Left lung (tissue), 10 donors: ENCODE measurements around the gene COX4I2. TPM values are rescaled to one million over a fixed set of nuclear protein-coding genes. Genes with fewer than 3 reads are reported as not detected.
A peak's percentile ranks its signal among the peaks of the same experiment; 100 is the strongest.

Experiments used
- ATAC-seq: fragments of 200-7000 bp; cut with Tn5 transposase; one replicate; pipeline ENCODE4 v1.9.1; 2020; ENCODE audit warnings: moderate library complexity
- DNase-seq, 4 donors: peaks; one replicate each; pipeline ENCODE4 v3.0.0-alpha.2; 2013 to 2020
- H3K27ac ChIP-seq, 2 donors: fragments of 200-600 bp; sonication (generic) in 1 of 2; one replicate each; pipeline versions ENCODE4 v1.5.0 to v1.8.0; 2020 to 2021
- H3K27me3 ChIP-seq, 2 donors: fragments of 200-600 bp; sonication (generic) in 1 of 2; one replicate each; pipeline versions ENCODE4 v1.5.0 to v1.8.0; 2020 to 2021
- H3K36me3 ChIP-seq, 2 donors: fragments of 200-600 bp; sonication (generic) in 1 of 2; one replicate each; pipeline versions ENCODE4 v1.5.0 to v1.8.0; 2020 to 2021
- H3K4me1 ChIP-seq, 2 donors: fragments of 200-600 bp; one replicate each; pipeline ENCODE4 v1.8.0; 2021
- H3K4me3 ChIP-seq, 2 donors: fragments of 200-600 bp; sonication (generic) in 1 of 2; one replicate each; pipeline versions ENCODE4 v1.5.0 to v1.8.0; 2020 to 2021; ENCODE audit warnings: mild to moderate bottlenecking in 1 of 2
- H3K9me3 ChIP-seq, 2 donors: fragments of 200-600 bp; sonication (generic) in 1 of 2; one replicate each; pipeline versions ENCODE4 v1.5.0 to v1.8.0; 2020 to 2021
- intact Hi-C, 2 donors: fragments of 100-400 bp; cut with DNase I; formaldehyde crosslinking; loops; one replicate each; pipeline versions ENCODE4 v1.11.2 to v1.14.2; 2022
- polyA plus RNA-seq, 6 donors: library from polyadenylated mRNA; unstranded; fragments of 120-200 nt; gene quantifications; one replicate each; pipeline ENCODE4 v1.2.1, GENCODE V29; 2013; ENCODE audit not compliant: insufficient read length in 6 of 6
- total RNA-seq, 2 donors: library from RNA; stranded (reverse); fragmentation: NEBNext Ultra II Directional; extraction: Animal tissue kit (Norgen Biotek cat#: 25700); gene quantifications; one replicate each; pipeline ENCODE4 v1.2.1, GENCODE V29; 2021
- TF ChIP-seq, protein P1 (sequence below), 2 donors: fragments of 200-600 bp; sonication (generic) in 1 of 2; IDR thresholded peaks; one replicate each; pipeline versions ENCODE4 v1.5.0 to v1.8.0; 2021; ENCODE audit warnings: antibody characterized with exemption in 2 of 2
- donor health status: DM: no; HTN: yes; CAD: no.
- donor health status: DM: no; HTN: no; CAD: no.

Gene COX4I2
- total and polyA plus RNA-seq, 8 donors: 13.5 to 33.8 (median 23.0) TPM

DNA sequence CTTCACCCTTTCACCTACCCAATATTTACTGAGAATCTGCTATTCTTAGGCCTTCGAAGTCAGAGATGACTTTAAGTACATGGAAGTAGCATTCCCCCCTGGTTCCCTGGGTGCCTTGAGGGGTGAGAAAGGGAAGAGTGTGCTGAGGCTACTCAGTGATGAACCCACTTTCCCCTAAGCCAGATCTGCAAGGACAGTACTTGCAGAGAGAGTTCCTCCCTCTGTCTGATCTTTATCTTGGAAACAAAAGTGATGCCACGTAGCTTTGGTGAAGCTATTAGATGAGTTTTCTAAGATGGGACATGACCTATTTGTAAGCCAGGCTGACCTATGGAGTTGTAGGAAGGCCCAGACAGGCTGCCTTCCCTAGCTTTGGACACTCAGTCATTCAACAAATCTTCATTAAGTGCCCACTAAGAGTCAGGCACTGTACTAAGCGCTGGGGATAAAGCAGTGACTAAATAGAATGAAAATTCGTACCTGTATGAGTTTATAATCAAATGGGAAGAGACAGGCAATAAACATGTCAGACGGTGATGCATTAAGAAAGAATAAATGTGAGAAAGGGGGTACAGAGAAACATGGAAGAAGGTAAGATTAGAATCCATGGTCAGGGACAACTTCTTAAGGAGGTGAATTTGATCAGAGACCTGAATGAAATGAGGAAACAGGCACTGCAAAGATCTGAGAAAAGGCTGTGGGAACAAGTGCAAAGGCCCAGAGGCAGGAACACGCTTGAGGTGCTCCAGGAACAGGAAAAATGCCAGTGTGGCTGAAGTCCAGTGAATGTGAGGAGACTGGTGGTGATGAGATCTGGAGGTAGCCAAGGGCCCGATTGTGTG lies 42.8 kb downstream of the COX4I2 start:
- TF ChIP-seq, protein P1, sequence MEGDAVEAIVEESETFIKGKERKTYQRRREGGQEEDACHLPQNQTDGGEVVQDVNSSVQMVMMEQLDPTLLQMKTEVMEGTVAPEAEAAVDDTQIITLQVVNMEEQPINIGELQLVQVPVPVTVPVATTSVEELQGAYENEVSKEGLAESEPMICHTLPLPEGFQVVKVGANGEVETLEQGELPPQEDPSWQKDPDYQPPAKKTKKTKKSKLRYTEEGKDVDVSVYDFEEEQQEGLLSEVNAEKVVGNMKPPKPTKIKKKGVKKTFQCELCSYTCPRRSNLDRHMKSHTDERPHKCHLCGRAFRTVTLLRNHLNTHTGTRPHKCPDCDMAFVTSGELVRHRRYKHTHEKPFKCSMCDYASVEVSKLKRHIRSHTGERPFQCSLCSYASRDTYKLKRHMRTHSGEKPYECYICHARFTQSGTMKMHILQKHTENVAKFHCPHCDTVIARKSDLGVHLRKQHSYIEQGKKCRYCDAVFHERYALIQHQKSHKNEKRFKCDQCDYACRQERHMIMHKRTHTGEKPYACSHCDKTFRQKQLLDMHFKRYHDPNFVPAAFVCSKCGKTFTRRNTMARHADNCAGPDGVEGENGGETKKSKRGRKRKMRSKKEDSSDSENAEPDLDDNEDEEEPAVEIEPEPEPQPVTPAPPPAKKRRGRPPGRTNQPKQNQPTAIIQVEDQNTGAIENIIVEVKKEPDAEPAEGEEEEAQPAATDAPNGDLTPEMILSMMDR (IDR thresholded peaks at IDR 0.05): no peak

DNA sequence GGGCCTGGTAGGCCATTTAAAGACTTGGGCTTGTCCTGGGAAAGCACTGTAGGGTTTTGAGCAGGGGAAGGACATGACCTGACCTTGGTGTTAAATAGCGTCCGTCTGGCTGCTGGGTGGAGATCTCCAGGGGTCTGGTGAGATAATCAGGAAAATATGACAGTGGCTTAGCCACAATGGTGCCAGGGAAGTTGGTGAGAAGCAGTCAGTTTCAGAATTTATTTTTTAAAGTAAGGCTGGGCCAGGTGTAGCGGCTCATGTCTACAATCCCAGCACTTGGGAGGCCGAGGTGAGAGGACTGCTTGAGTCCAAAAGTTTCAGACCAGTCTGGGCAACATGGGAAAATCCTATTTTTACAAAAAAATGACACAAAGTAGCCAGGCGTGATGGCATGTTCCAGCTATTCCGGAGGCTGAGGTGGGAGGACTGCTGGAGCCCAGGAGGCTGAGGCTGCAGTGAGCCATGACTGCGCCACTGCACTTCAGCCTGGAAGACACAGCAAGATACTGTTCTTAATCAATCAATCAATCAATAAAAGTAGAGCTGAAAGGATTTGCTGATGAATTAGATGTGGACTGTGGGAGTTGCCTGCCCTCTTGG lies 43.5 kb downstream of the COX4I2 start:
- H3K9me3 ChIP-seq: no peaks in the 10 kb centered on the region
- intact Hi-C loops: no loop called here
- TF ChIP-seq, protein P1 (IDR thresholded peaks at IDR 0.05): no peak
- H3K36me3 ChIP-seq: peaks cover 0 to 53% of the 10 kb centered on the region in 2 donors
- peaks cover 18 to 91% of the 10 kb centered on the region in 2 donors for H3K4me1 ChIP-seq
- H3K27me3 ChIP-seq: no peaks in the 10 kb centered on the region
- no peak for ATAC-seq
- no peak overlapping the region for H3K4me3 ChIP-seq
- no peak for DNase-seq
- H3K27ac ChIP-seq: peak overlapping the region in 1 of 2 donors; percentile 37

More for the DNA sequence above, 42.8 kb downstream of the COX4I2 start:
- DNase-seq (no peak), ATAC-seq (no peak)
- peaks cover 25 to 94% of the 10 kb centered on the region in 2 donors for H3K4me1 ChIP-seq
- H3K4me3 ChIP-seq: no peak overlapping the region
- peaks cover 0 to 55% of the 10 kb centered on the region in 2 donors for H3K36me3 ChIP-seq
- peak overlapping the region in 1 of 2 donors; percentile 37 for H3K27ac ChIP-seq
- H3K27me3 ChIP-seq: no peaks in the 10 kb centered on the region
- intact Hi-C loops: no loop called here
- H3K9me3 ChIP-seq: no peaks in the 10 kb centered on the region

DNA sequence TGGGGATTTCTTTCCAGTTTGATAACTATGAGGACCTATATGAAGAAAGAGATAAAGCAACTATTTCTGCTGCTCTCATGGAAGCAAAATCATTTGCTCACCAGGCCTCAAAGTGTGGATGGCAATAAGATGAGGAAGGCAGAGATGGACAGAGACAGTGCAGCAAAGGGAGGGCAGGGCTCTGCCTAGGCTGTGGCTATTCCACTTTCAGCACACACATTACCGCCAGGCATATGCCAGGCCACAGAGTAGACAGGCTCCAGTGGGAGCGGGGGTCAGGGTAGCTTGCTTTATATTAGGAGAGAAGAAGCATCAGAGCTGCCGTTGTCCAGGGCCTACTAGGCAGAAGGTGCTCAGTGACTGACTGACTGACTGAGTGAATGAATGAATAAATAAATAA lies 44.1 kb downstream of the COX4I2 start:
- H3K27me3 ChIP-seq: no peaks in the 10 kb centered on the region
- ATAC-seq: no peak
- peaks cover 0 to 56% of the 10 kb centered on the region in 2 donors for H3K36me3 ChIP-seq
- peaks cover 13 to 86% of the 10 kb centered on the region in 2 donors for H3K4me1 ChIP-seq
- DNase-seq: no peak
- H3K27ac ChIP-seq: no peak overlapping the region
- no peaks in the 10 kb centered on the region for H3K9me3 ChIP-seq
- intact Hi-C loops: no loop called here
- TF ChIP-seq, protein P1 (IDR thresholded peaks at IDR 0.05): no peak
- H3K4me3 ChIP-seq: no peak overlapping the region

DNA sequence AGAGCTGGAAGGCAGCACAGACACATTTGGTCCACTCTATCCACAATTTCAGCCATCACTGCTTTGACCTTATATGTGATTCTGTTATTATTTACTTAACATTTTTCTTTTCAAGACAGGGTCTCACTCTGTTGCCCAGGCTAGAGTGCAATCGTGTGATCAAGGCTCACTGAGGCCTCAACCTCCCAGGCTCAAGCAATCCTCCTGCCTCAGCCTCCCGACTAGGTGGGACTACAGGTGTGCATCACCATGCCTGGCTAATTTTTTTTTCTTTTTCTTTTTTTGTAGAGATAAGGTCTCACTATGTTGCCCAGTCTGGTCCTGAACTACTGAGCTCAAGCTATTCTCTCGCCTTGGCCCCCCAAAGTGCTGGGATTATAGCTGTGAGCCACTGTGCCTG lies 44.6 kb downstream of the COX4I2 start:
- no peak for DNase-seq
- peak overlapping the region in 1 of 2 donors; percentile 35 for H3K27ac ChIP-seq
- peaks cover 0 to 62% of the 10 kb centered on the region in 2 donors for H3K36me3 ChIP-seq
- TF ChIP-seq, protein P1 (IDR thresholded peaks at IDR 0.05): no peak
- no peaks in the 10 kb centered on the region for H3K9me3 ChIP-seq
- no peaks in the 10 kb centered on the region for H3K27me3 ChIP-seq
- intact Hi-C loops: no loop called here
- peaks cover 13 to 80% of the 10 kb centered on the region in 2 donors for H3K4me1 ChIP-seq
- no peak overlapping the region for H3K4me3 ChIP-seq
- ATAC-seq: no peak

DNA sequence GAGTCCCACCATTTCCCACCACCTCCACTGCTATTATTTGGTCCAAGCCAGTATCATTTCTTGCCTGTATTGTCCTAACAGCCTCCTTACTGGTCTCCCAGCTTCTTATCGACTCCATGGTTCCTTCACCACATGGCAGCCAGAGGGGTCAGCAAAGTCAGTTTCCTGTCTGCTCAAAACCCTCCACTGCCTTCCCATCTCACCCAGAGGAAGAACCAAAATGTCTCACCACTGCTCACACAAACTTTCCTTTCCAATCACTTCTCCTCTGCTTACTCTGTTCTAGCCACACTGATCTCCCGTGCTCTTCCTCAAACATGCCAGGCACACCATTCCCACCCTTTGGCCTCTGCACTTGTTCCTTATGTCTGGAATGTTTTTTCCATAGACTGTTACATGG lies 45.2 kb downstream of the COX4I2 start:
- Histone ChIP-seq H3K9me3 (no peaks in the 10 kb centered on the region), H3K4me3 (no peak overlapping the region), H3K27ac (peak overlapping the region in 1 of 2 donors; percentile 35), H3K27me3 (no peaks in the 10 kb centered on the region), H3K36me3 (peaks cover 0 to 64% of the 10 kb centered on the region in 2 donors), H3K4me1 (peaks cover 13 to 74% of the 10 kb centered on the region in 2 donors)
- ATAC-seq (no peak), DNase-seq (no peak)
- intact Hi-C loops: no loop called here
- TF ChIP-seq, protein P1 (IDR thresholded peaks at IDR 0.05): no peak
